Loucy (cell line): ENCODE measurements around the gene GNAT1.

ENCODE experiments used
- H2AFZ ChIP-seq: fragments of 200-600 bp; sonication (generic); 2 replicates; pipeline ENCODE4 v1.6.0; 2016; ENCODE audit warnings: antibody characterized with exemption, mild to moderate bottlenecking, low read length, moderate library complexity
- H3F3A ChIP-seq: fragments of 200-600 bp; 2 replicates; pipeline ENCODE4 v1.6.0; 2016; ENCODE audit warnings: antibody characterized with exemption, low read depth, mild to moderate bottlenecking
- H3K27me3 ChIP-seq: fragments of 200-600 bp; sonication (generic); 2 replicates; pipeline ENCODE4 v1.6.1; 2014; ENCODE audit warnings: low read length, mild to moderate bottlenecking; ENCODE audit not compliant: insufficient read depth, poor library complexity, severe bottlenecking
- H3K36me3 ChIP-seq: fragments of 200-600 bp; sonication (generic); 2 replicates; pipeline ENCODE4 v1.6.1; 2016; ENCODE audit warnings: low read length; ENCODE audit not compliant: insufficient read depth
- H3K4me1 ChIP-seq: fragments of 200-600 bp; sonication (generic); 2 replicates; pipeline ENCODE4 v1.5.1; 2014; ENCODE audit warnings: low read length, mild to moderate bottlenecking; ENCODE audit not compliant: insufficient read depth, poor library complexity, severe bottlenecking
- H3K4me2 ChIP-seq: fragments of 200-600 bp; sonication (generic); 2 replicates; pipeline ENCODE4 v1.6.0; 2014; ENCODE audit warnings: antibody characterized with exemption, low read length, low read depth, mild to moderate bottlenecking; ENCODE audit not compliant: poor library complexity, severe bottlenecking
- H3K4me3 ChIP-seq: fragments of 200-600 bp; sonication (generic); 2 replicates; pipeline ENCODE4 v1.5.1; 2014; ENCODE audit warnings: low read length, mild to moderate bottlenecking, mixed read lengths; ENCODE audit not compliant: poor library complexity, severe bottlenecking
- H3K79me2 ChIP-seq: fragments of 200-600 bp; sonication (generic); 2 replicates; pipeline ENCODE4 v1.6.1; 2014; ENCODE audit warnings: low read length; ENCODE audit not compliant: insufficient read depth
- H3K9ac ChIP-seq: fragments of 200-600 bp; sonication (generic); 2 replicates; pipeline ENCODE4 v1.6.0; 2014; ENCODE audit warnings: mild to moderate bottlenecking, low read depth, low read length, moderate library complexity; ENCODE audit not compliant: poor library complexity, severe bottlenecking
- H3K9me2 ChIP-seq: fragments of 200-600 bp; sonication (generic); replicated peaks from 2 replicates; pipeline ENCODE4 v1.6.1; 2016; ENCODE audit warnings: low read depth, low read length, mixed read lengths
- H3K9me3 ChIP-seq: fragments of 200-600 bp; sonication (generic); 2 replicates; pipeline ENCODE4 v1.6.1; 2014; ENCODE audit warnings: mild to moderate bottlenecking, antibody characterized with exemption, low read length, low read depth; ENCODE audit not compliant: insufficient read depth
- H4K20me1 ChIP-seq: fragments of 200-600 bp; sonication (generic); 2 replicates; pipeline ENCODE4 v1.6.0; 2014; ENCODE audit warnings: antibody characterized with exemption, low read length, mild to moderate bottlenecking; ENCODE audit not compliant: insufficient read depth, poor library complexity, severe bottlenecking
- EZH2phosphoT487 ChIP-seq: fragments of 200-600 bp; IDR thresholded peaks from 2 replicates; pipeline ENCODE4 v1.6.1; 2018; ENCODE audit warnings: antibody characterized with exemption, mild to moderate bottlenecking, moderate library complexity, borderline replicate concordance
- TF ChIP-seq, protein P1 (sequence below): fragments of 200-600 bp; sonication (generic); conservative IDR thresholded peaks from 2 replicates; pipeline ENCODE4 v1.5.1; 2014; ENCODE audit warnings: mild to moderate bottlenecking, antibody characterized with exemption, low read length

The GNAT1 gene

DNA sequence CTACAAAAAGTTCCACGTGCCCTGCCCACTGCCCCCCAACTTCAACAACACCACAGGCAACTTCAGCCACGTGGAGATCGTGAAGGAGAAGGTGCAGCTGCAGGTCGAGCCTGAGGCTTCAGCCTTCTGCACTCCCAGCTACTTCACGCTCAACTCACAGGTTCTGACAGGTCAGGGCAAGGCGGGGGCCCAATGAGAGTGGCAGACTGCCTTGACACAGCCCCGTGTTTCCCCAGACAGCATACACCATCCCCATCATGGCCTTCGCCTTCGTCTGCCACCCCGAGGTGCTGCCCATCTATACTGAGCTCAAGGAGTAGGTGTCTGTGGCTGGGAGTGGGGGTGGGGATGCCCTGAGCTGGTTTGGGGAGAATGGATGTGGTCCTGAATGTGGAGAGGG is 26.3 kb downstream of the GNAT1 start:
- Histone ChIP-seq H3K36me3 (no peaks in the 10 kb centered on the region), H3F3A (no peaks in the 10 kb centered on the region), H4K20me1 (no peaks in the 10 kb centered on the region), H3K27me3 (no peaks in the 10 kb centered on the region), H3K4me1 (no peaks in the 10 kb centered on the region), H3K4me2 (no peak overlapping the region), H3K79me2 (no peaks in the 10 kb centered on the region), H3K9me3 (no peaks in the 10 kb centered on the region), H3K9ac (no peak overlapping the region), H3K4me3 (no peak overlapping the region), H3K9me2 (no peaks in the 10 kb centered on the region), H2AFZ (no peak overlapping the region)
- TF ChIP-seq, protein P1, sequence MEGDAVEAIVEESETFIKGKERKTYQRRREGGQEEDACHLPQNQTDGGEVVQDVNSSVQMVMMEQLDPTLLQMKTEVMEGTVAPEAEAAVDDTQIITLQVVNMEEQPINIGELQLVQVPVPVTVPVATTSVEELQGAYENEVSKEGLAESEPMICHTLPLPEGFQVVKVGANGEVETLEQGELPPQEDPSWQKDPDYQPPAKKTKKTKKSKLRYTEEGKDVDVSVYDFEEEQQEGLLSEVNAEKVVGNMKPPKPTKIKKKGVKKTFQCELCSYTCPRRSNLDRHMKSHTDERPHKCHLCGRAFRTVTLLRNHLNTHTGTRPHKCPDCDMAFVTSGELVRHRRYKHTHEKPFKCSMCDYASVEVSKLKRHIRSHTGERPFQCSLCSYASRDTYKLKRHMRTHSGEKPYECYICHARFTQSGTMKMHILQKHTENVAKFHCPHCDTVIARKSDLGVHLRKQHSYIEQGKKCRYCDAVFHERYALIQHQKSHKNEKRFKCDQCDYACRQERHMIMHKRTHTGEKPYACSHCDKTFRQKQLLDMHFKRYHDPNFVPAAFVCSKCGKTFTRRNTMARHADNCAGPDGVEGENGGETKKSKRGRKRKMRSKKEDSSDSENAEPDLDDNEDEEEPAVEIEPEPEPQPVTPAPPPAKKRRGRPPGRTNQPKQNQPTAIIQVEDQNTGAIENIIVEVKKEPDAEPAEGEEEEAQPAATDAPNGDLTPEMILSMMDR, result no peak

DNA sequence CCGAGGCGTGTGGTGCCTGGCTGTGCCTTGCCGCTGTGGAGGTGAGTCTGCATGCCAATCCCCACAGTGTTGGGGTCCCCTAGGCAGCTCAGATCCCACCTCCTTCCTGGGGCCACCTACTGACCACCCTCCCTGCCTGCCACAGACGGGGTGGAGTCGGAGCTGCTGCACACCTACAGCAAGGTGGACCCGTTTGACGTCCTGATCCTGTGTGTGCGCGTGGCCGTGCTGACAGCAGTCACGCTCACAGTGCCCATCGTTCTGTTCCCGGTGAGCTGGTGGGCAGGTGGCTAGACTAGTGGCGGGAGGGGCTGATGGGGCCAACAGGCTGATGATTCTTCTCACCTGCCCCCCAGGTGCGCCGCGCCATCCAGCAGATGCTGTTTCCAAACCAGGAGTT is 27.0 kb downstream of the GNAT1 start:
- no peaks in the 10 kb centered on the region for H4K20me1 ChIP-seq
- no peak overlapping the region for H3K4me2 ChIP-seq
- H3K9ac ChIP-seq, result no peak overlapping the region
- H3K27me3 ChIP-seq, result no peaks in the 10 kb centered on the region
- no peak overlapping the region for H3K4me3 ChIP-seq
- H3K79me2 ChIP-seq, result no peaks in the 10 kb centered on the region
- TF ChIP-seq, protein P1, result no peak
- TF ChIP-seq EZH2phosphoT487, result no peak
- H2AFZ ChIP-seq, result no peak overlapping the region
- H3K9me3 ChIP-seq, result no peaks in the 10 kb centered on the region
- no peaks in the 10 kb centered on the region for H3K36me3 ChIP-seq
- H3F3A ChIP-seq, result no peaks in the 10 kb centered on the region
- H3K4me1 ChIP-seq, result no peaks in the 10 kb centered on the region
- H3K9me2 ChIP-seq, result no peaks in the 10 kb centered on the region

DNA sequence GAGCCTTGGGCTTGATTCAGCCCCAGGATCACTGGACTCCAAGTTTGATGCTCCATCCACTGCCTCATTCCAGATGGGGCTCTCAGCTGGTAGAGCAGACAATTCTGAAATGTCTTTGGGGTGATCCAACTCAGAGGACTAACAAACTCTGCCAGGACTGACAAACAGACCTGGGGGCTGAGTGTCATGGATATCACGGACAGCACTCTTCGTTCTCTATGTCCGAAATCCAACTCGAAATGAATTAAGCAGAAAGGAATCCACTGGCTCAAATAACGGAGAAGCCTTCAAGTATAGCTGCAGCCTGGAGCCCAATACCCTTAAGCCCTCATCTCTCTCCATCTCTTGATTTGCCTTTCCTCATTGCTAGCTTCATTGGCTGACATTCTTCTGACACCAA is 27.9 kb downstream of the GNAT1 start:
- H3K4me2 ChIP-seq, result no peak overlapping the region
- H3F3A ChIP-seq, result no peaks in the 10 kb centered on the region
- no peak for TF ChIP-seq EZH2phosphoT487
- TF ChIP-seq, protein P1, result no peak
- no peaks in the 10 kb centered on the region for H3K27me3 ChIP-seq
- H3K79me2 ChIP-seq, result no peaks in the 10 kb centered on the region
- H3K9me3 ChIP-seq, result no peaks in the 10 kb centered on the region
- H3K36me3 ChIP-seq, result no peaks in the 10 kb centered on the region
- H3K9me2 ChIP-seq, result no peaks in the 10 kb centered on the region
- H3K4me3 ChIP-seq, result no peak overlapping the region
- no peak overlapping the region for H2AFZ ChIP-seq
- H4K20me1 ChIP-seq, result no peaks in the 10 kb centered on the region
- no peak overlapping the region for H3K9ac ChIP-seq
- no peaks in the 10 kb centered on the region for H3K4me1 ChIP-seq
